HAP-1 (cell line): ENCODE results near the gene PIGV.
A peak's percentile ranks its signal among the peaks of the same experiment; 100 is the strongest.

Experiments
- DNase-seq, 2 experiments: peaks; one replicate each; pipeline ENCODE4 v3.0.0-alpha.2; 2016 to 2020; ENCODE audit warnings: low spot score in 2 of 2
- H3K27me3 ChIP-seq: fragments of 250-450 bp; sonication (Bioruptor Pico); 2 replicates; pipeline ENCODE4 v1.5.1; 2020; ENCODE audit warnings: low read depth, mild to moderate bottlenecking, moderate library complexity
- H3K36me3 ChIP-seq: fragments of 250-450 bp; sonication (Bioruptor Pico); replicated peaks from 2 replicates; pipeline ENCODE4 v1.5.1; 2020; ENCODE audit warnings: mild to moderate bottlenecking
- H3K4me1 ChIP-seq: fragments of 250-450 bp; sonication (Bioruptor Pico); 2 replicates; pipeline ENCODE4 v1.5.1; 2020; ENCODE audit warnings: mild to moderate bottlenecking
- H3K4me3 ChIP-seq: fragments of 250-450 bp; sonication (Bioruptor Pico); 2 replicates; pipeline ENCODE4 v1.5.1; 2020; ENCODE audit warnings: mild to moderate bottlenecking, moderate library complexity
- H3K9me3 ChIP-seq: fragments of 250-450 bp; sonication (Bioruptor Pico); 2 replicates; pipeline ENCODE4 v1.5.1; 2020; ENCODE audit warnings: mild to moderate bottlenecking, moderate library complexity
- in situ Hi-C: fragments of 300-500 bp; cut with MboI; formaldehyde crosslinking; loops from 3 replicates; pipeline ENCODE4 v1.14.3; 2020; ENCODE audit warnings: low sequenced_read_pairs, inconsistent platforms, mixed read lengths

The PIGV gene

DNA sequence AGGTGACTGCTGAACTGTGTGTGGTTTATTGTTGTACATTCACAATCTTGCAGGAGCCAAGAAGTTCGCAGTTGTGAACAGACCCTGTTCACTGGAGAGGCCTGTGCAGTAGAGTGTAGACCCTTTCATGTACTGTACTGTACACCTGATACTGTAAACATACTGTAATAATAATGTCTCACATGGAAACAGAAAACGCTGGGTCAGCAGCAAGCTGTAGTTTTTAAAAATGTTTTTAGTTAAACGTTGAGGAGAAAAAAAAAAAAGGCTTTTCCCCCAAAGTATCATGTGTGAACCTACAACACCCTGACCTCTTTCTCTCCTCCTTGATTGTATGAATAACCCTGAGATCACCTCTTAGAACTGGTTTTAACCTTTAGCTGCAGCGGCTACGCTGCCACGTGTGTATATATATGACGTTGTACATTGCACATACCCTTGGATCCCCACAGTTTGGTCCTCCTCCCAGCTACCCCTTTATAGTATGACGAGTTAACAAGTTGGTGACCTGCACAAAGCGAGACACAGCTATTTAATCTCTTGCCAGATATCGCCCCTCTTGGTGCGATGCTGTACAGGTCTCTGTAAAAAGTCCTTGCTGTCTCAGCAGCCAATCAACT, 6.4 kb upstream of the PIGV start:
- H3K4me1 ChIP-seq: peaks cover 18% of the 10 kb centered on the region
- in situ Hi-C loops: no loop called here

GRCh38 chr1:26782521-26783212, 5.1 kb upstream of the PIGV start:
- in situ Hi-C loops: no loop called here
- no peak for DNase-seq
- H3K9me3 ChIP-seq: no peaks in the 10 kb centered on the region
- no peak overlapping the region for H3K4me3 ChIP-seq
- peaks cover 29% of the 10 kb centered on the region for H3K4me1 ChIP-seq
- no peaks in the 10 kb centered on the region for H3K27me3 ChIP-seq
- peaks cover 53% of the 10 kb centered on the region for H3K36me3 ChIP-seq

More for the DNA sequence above, 6.4 kb upstream of the PIGV start:
- Histone ChIP-seq H3K9me3 (no peaks in the 10 kb centered on the region), H3K27me3 (no peaks in the 10 kb centered on the region), H3K4me3 (no peak overlapping the region), H3K36me3 (peaks cover 67% of the 10 kb centered on the region)
- no peak for DNase-seq

- no peak for DNase-seq
- Histone ChIP-seq H3K36me3 (peaks cover 45% of the 10 kb centered on the region), H3K9me3 (no peaks in the 10 kb centered on the region), H3K4me3 (no peak overlapping the region), H3K27me3 (no peaks in the 10 kb centered on the region), H3K4me1 (peaks cover 34% of the 10 kb centered on the region)
- in situ Hi-C loops: no loop called here
These were observed 4.1 kb upstream of the PIGV start for GRCh38 chr1:26783646-26784022.

DNA sequence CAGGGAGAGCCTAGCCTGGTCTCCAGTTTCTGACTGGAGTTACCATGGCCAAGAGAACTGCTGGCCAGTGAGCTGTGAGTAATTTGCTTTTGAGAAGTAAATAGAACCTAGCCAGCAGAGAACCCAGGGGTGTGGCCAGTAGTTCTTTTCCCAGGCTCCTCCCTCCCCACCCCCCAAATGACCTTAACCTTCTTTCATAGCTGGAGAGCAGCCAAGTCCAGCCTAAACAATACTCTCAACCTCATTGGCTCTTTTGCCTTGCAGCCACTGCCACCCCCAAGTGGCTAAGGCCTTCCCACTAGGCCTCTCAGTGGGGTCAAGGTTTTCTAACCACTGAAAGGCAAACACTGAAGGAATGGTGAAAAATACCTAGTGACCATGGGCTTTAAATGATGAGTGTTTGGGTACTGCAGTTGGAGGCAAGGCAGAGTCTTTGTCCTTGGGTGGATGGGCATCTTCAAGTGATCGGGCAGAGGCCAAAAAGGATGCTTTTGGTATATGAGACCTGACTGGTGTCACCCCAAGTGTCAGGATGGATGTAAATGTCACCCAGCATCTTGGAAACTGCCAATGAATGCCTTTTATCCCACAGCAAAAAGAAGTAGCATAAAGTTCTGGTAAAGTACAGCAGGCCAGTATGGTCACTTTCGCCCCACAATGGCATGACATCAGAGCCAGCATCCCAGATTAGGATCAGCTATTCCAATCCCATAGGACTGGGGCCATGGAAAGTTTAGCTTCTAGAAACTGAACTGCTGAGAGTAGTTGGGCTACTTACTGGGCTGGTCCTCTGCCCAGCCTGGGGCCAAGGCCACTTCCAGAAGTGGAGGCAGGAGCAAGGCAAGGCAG, 3.5 kb upstream of the PIGV start:
- Histone ChIP-seq H3K27me3 (no peaks in the 10 kb centered on the region), H3K36me3 (peaks cover 39% of the 10 kb centered on the region), H3K9me3 (no peaks in the 10 kb centered on the region), H3K4me1 (peaks cover 38% of the 10 kb centered on the region), H3K4me3 (no peak overlapping the region)
- in situ Hi-C loops: no loop called here
- peak; percentile 78 to 88 for DNase-seq

DNA sequence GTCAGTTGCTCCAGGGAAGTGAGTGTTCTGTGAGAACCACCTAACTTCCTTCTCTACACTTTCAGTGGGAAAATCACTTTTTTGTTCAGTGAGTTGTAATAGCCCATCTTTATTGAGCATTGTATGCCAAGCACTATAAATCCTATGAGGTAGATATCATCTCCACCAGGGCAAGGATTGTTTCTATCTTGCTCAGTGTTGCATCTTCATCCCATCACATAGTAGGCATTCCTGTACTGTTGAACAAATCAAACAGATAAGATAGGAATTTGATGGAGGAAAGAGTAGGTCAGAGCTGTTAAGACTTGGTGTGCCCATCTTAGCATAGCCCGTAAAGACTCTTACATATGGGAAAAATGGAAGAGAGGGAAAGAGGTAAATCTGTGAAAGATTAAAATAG, 2.9 kb upstream of the PIGV start:
- H3K9me3 ChIP-seq: no peaks in the 10 kb centered on the region
- H3K4me3 ChIP-seq: no peak overlapping the region
- DNase-seq: no peak
- in situ Hi-C loops: loop anchor here (5.0 kb wide), 1 partner anchor 183 kb away; no protein-coding TSS in a partner anchor
- H3K36me3 ChIP-seq: peaks cover 33% of the 10 kb centered on the region
- no peaks in the 10 kb centered on the region for H3K27me3 ChIP-seq
- H3K4me1 ChIP-seq: peaks cover 40% of the 10 kb centered on the region

- in situ Hi-C loops: loop anchor here (5.0 kb wide), 1 partner anchor 184 kb away; no protein-coding TSS in a partner anchor
- no peak overlapping the region for H3K4me3 ChIP-seq
- H3K4me1 ChIP-seq: peaks cover 40% of the 10 kb centered on the region
These were observed 1.9 kb upstream of the PIGV start for GRCh38 chr1:26785611-26786436.

GRCh38 chr1:26786437-26787380, 1.0 kb upstream of the PIGV start:
- peaks cover 17% of the 10 kb centered on the region for H3K36me3 ChIP-seq
- peak overlapping the region; percentile 56 for H3K4me3 ChIP-seq
- in situ Hi-C loops: loop anchor here (5.0 kb wide), 1 partner anchor 184 kb away; no protein-coding TSS in a partner anchor
- H3K27me3 ChIP-seq: no peaks in the 10 kb centered on the region
- H3K9me3 ChIP-seq: no peaks in the 10 kb centered on the region
- DNase-seq: peak in 1 of 2 experiments; percentile 59
- H3K4me1 ChIP-seq: peaks cover 40% of the 10 kb centered on the region

More at GRCh38 chr1:26785611-26786436, 1.9 kb upstream of the PIGV start:
- Histone ChIP-seq H3K36me3 (peaks cover 24% of the 10 kb centered on the region), H3K9me3 (no peaks in the 10 kb centered on the region), H3K27me3 (no peaks in the 10 kb centered on the region)
- peak in 1 of 2 experiments; percentile 31 for DNase-seq

- in situ Hi-C loops: loop anchor here (5.0 kb wide), 1 partner anchor 185 kb away; no protein-coding TSS in a partner anchor
- H3K4me3 ChIP-seq: peak overlapping the region; percentile 56
- H3K9me3 ChIP-seq: no peaks in the 10 kb centered on the region
- H3K27me3 ChIP-seq: no peaks in the 10 kb centered on the region
- peak in 1 of 2 experiments; percentile 22 for DNase-seq
- H3K4me1 ChIP-seq: peaks cover 40% of the 10 kb centered on the region
- peaks cover 13% of the 10 kb centered on the region for H3K36me3 ChIP-seq
These were observed 407 bp upstream of the PIGV start for GRCh38 chr1:26787381-26787705.

GRCh38 chr1:26788515-26788785, 700 bp downstream of the PIGV start:
- DNase-seq: no peak
- peaks cover 2% of the 10 kb centered on the region; the same call in 1 of the 2 replicates for H3K36me3 ChIP-seq
- peaks cover 37% of the 10 kb centered on the region for H3K4me1 ChIP-seq
- no peaks in the 10 kb centered on the region for H3K9me3 ChIP-seq
- peak overlapping the region; percentile 56 for H3K4me3 ChIP-seq
- in situ Hi-C loops: loop anchor here (5.0 kb wide), 1 partner anchor 186 kb away; no protein-coding TSS in a partner anchor
- no peaks in the 10 kb centered on the region for H3K27me3 ChIP-seq

- DNase-seq: peak; percentile 86 to 91
- Histone ChIP-seq H3K36me3 (no peaks in the 10 kb centered on the region), H3K9me3 (no peaks in the 10 kb centered on the region), H3K27me3 (no peaks in the 10 kb centered on the region), H3K4me3 (peak overlapping the region; percentile 56), H3K4me1 (peaks cover 33% of the 10 kb centered on the region)
- in situ Hi-C loops: loop anchor here (5.0 kb wide), 1 partner anchor 187 kb away; no protein-coding TSS in a partner anchor
These were observed 1.3 kb downstream of the PIGV start for GRCh38 chr1:26788836-26789611.

DNA sequence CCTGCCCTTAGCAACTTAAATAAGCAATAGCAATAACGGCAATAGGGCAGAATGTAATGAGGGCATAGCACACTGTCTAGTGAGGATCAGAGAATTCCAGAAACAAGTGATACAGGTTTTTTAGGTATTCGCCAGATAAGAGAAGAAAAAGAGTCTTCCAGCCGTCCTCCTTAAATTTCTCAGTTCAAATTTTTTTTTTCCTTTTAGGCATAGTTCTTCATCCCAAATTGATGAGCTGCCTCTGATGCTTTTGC, 1.8 kb downstream of the PIGV start:
- Histone ChIP-seq H3K27me3 (no peaks in the 10 kb centered on the region), H3K4me1 (peaks cover 29% of the 10 kb centered on the region), H3K9me3 (no peaks in the 10 kb centered on the region), H3K4me3 (no peak overlapping the region), H3K36me3 (no peaks in the 10 kb centered on the region)
- no peak for DNase-seq
- in situ Hi-C loops: loop anchor here (5.0 kb wide), 1 partner anchor 187 kb away; no protein-coding TSS in a partner anchor

DNA sequence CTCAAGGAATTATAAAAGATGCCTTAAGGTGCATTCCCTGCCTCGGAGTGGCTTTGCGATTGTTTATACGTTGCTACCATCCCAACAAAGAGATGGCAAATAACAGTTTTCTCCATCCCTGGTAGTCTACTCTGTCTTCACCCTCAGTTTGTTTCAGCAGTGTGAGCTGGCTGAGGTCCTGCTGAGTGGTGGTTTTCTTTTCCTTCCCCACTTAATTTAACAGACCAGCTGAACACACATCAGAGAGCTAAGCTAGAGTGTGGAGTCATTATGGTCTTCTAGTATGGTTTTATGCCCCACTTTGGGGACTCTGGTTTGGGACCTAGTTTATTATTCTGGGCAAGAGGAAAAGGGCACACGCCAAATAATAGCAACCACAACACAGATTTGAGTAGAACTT, 2.2 kb downstream of the PIGV start:
- Histone ChIP-seq H3K4me1 (peaks cover 29% of the 10 kb centered on the region), H3K9me3 (no peaks in the 10 kb centered on the region), H3K27me3 (no peaks in the 10 kb centered on the region), H3K4me3 (no peak overlapping the region), H3K36me3 (no peaks in the 10 kb centered on the region)
- no peak for DNase-seq
- in situ Hi-C loops: loop anchor here (5.0 kb wide), 1 partner anchor 188 kb away; no protein-coding TSS in a partner anchor
